ENCODE measurements around the gene LIMA1. TPM values are rescaled to one million over a fixed set of nuclear protein-coding genes. Genes with fewer than 3 reads are reported as not detected.
A peak's percentile ranks its signal among the peaks of the same experiment; 100 is the strongest.

LIMA1 gene
- total and polyA plus RNA-seq, 9 of the 15 experiments (the other 6 are each of a cell fraction or from before 2014, with no cell fraction given), result 20.2 to 37.8 (median 27.3) TPM

GRCh38 chr12:50283229-50283923 is at the start of gene LIMA1 (continued):
- TF ChIP-seq TCF7 (IDR thresholded peaks at IDR 0.05; ENCODE audit: borderline replicate concordance) (no peak), ZNF165 (CRISPR knock-in tag; IDR thresholded peaks at IDR 0.05; ENCODE audit: borderline replicate concordance) (no peak), RBM25 (IDR thresholded peaks at IDR 0.05; ENCODE audit: low read depth, low read length, severe bottlenecking) (no peak), NR4A1 (CRISPR knock-in tag; IDR thresholded peaks at IDR 0.05) (no peak), NR4A1 (tag; IDR thresholded peaks at IDR 0.05) (no peak), GABPB2 (CRISPR knock-in tag; conservative IDR thresholded peaks at IDR 0.05) (no peak), TOE1 (IDR thresholded peaks at IDR 0.05; ENCODE audit: borderline replicate concordance) (no peak), TOE1 (CRISPR knock-in tag; IDR thresholded peaks at IDR 0.05; ENCODE audit: borderline replicate concordance, low read depth) (no peak), ZNF407 (IDR thresholded peaks at IDR 0.05; ENCODE audit: low read depth) (no peak), SAP30 (IDR thresholded peaks at IDR 0.05; ENCODE audit: borderline replicate concordance, insufficient read depth, low read depth, low read length, poor library complexity, severe bottlenecking) (peak; percentile 32), ZBTB8A (IDR thresholded peaks at IDR 0.05; ENCODE audit: partially characterized antibody) (no peak), CREB5 (CRISPR knock-in tag; IDR thresholded peaks at IDR 0.05) (no peak), DDX20 (tag; IDR thresholded peaks at IDR 0.05; ENCODE audit: low read depth) (no peak)
- TF ChIP-seq, protein P1, sequence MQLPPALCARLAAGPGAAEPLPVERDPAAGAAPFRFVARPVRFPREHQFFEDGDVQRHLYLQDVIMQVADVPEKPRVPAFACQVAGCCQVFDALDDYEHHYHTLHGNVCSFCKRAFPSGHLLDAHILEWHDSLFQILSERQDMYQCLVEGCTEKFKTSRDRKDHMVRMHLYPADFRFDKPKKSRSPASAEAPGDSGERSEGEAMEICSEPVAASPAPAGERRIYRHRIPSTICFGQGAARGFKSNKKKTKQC (CRISPR knock-in tag; IDR thresholded peaks at IDR 0.05), result 0 out of 2 replicates have a peak, but pooled peaks have one; percentile 63
- TF ChIP-seq, protein P2, sequence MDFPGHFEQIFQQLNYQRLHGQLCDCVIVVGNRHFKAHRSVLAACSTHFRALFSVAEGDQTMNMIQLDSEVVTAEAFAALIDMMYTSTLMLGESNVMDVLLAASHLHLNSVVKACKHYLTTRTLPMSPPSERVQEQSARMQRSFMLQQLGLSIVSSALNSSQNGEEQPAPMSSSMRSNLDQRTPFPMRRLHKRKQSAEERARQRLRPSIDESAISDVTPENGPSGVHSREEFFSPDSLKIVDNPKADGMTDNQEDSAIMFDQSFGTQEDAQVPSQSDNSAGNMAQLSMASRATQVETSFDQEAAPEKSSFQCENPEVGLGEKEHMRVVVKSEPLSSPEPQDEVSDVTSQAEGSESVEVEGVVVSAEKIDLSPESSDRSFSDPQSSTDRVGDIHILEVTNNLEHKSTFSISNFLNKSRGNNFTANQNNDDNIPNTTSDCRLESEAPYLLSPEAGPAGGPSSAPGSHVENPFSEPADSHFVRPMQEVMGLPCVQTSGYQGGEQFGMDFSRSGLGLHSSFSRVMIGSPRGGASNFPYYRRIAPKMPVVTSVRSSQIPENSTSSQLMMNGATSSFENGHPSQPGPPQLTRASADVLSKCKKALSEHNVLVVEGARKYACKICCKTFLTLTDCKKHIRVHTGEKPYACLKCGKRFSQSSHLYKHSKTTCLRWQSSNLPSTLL (IDR thresholded peaks at IDR 0.05), result no peak
